Measurements from ENCODE around the gene BMP7.
"Not testable (repeated sequence)": the region's sequence is repeated elsewhere in the genome, so short reads cannot be mapped to it uniquely, and the experiment has no call there.

BMP7 gene

GRCh38 chr20:57249073-57249472 lies 17.4 kb downstream of the BMP7 start:
- no peak for DNase-seq (ENCODE audit: low spot score)

- DNase-seq (ENCODE audit: low spot score): no peak
Measured at GRCh38 chr20:57248132-57248797, 18.2 kb downstream of the BMP7 start.

- DNase-seq (ENCODE audit: low spot score): no peak
Measured at GRCh38 chr20:57247292-57247965, 19.0 kb downstream of the BMP7 start.

GRCh38 chr20:57245997-57246396 lies 20.4 kb downstream of the BMP7 start:
- DNase-seq (ENCODE audit: low spot score): no peak

DNA sequence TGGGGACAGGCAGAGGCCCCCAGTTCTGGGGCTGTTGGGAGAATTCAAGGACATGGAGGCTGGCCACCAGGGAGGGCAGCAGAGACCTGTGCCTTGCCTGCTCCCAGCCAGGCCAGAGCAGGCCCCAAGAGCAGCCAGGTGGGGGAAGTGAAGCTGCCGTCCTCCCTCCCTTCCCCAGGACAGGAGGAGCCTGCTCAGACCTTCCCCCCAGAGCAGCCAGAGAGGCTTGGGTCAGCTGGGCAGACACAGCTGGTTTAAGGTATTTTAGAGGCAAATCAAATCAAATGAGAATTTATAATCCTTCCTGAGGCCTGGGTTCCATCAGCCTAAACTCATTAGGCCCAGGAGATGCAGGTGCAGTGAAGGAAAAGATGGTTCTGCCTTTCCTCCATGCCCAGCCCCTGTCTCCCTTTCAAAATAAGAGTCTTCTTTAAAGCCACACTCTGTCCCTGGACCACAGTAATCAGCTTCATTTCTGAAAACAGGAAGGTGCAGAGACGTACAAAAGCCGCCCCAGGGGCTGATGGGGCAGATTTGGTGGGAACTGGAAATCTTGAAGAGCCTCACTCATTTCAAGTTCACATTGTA lies 21.7 kb downstream of the BMP7 start:
- no peak for DNase-seq (ENCODE audit: low spot score)

DNA sequence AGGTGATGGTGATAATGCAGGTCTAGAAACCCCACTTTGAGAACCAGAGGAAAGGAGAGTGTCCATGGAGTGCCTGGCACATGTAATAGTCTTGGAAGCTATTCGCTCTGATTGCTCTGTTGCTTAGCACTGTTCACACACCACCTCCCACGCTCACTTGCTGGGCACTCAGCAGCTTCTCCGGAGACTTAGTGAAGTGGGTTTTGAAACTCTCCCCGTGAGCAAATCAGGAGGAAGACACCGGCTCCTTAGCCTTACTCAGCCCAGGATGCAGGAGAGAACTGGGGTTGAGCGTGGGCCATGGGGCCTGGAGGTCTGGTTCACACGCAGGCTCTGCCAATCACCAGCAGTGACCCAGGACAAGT lies 22.2 kb downstream of the BMP7 start:
- no peak for DNase-seq (ENCODE audit: low spot score)

GRCh38 chr20:57243480-57244220 lies 22.8 kb downstream of the BMP7 start:
- no peak for DNase-seq (ENCODE audit: low spot score)

- no peak for DNase-seq (ENCODE audit: low spot score)
Measured at GRCh38 chr20:57242414-57242813, 24.0 kb downstream of the BMP7 start.

DNA sequence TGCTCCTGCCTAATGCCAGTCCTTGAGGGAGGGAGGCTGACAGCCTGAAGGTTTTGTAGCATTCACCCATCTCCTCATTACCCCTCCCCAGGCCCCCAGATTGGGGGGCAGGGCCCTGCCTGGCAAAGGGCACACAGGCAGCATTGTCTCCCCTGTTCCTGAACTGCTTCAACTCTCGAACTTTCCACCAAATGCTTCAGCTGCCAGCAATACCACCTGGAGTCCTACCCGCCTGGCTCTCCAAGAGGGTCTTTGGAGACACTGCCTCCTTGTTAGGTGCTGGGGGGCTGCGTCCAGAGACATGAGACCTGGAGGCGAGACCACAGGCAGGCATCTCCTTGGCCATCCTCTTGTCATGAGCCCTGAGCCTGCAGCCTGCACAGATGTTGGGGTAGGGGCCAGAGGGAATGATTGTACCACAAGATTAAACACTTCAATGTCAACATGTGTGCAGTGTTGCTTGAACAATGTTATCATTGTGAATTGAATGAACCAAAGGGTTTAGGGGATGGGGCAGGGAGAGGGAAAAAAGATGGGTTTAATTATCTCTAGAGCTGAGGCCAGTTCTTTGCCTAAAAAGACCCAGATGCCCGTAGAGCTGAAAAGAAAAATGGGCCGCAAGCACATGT lies 25.0 kb downstream of the BMP7 start:
- DNase-seq (ENCODE audit: low spot score): no peak

- DNase-seq (ENCODE audit: low spot score): no peak
Measured at GRCh38 chr20:57240581-57241362, 25.7 kb downstream of the BMP7 start.

GRCh38 chr20:57239725-57240124 lies 26.7 kb downstream of the BMP7 start:
- DNase-seq (ENCODE audit: low spot score): not testable (repeated sequence)

DNA sequence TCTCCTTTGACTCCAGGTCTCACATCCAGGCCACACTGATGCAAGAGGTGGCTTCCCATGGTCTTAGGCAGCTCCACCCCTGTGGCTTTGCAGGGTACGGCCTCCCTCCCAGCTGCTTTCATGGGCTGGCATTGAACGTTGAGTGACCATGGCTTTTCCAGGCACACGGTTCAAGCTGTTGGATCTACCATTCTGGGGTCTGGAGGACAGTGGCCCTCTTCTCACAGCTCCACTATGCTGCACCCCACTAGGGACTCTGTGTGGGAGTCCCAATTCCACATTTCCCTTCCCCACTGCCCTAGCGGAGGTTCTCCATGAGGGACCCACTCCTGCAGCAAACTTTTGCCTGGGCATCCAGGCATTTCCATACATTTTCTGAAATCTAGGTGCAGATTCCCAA lies 27.1 kb downstream of the BMP7 start:
- DNase-seq (ENCODE audit: low spot score): not testable (repeated sequence)

DNA sequence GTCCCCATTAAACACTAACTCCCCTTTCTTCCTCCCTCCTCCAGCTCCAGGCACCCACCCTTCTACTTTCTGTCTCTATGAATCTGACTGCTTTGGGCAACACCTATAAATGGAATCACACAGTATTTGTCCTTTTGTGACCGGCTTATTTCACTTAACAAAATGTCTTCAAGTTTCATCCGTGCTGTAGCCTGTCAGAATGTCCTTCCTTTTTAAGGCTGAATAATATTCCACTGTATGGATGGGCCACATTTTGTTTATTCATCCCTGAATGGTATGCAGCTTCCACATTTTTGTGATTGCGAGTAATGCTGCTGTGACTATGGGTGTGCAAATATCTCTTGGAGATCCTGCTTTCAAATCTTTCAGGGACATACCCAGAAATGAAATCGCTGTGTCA lies 28.4 kb downstream of the BMP7 start:
- DNase-seq (ENCODE audit: low spot score): no peak

GRCh38 chr20:57237585-57237953 lies 28.9 kb downstream of the BMP7 start:
- no peak for DNase-seq (ENCODE audit: low spot score)

GRCh38 chr20:57236813-57237584 lies 29.4 kb downstream of the BMP7 start:
- DNase-seq (ENCODE audit: low spot score): peak; percentile 33

DNA sequence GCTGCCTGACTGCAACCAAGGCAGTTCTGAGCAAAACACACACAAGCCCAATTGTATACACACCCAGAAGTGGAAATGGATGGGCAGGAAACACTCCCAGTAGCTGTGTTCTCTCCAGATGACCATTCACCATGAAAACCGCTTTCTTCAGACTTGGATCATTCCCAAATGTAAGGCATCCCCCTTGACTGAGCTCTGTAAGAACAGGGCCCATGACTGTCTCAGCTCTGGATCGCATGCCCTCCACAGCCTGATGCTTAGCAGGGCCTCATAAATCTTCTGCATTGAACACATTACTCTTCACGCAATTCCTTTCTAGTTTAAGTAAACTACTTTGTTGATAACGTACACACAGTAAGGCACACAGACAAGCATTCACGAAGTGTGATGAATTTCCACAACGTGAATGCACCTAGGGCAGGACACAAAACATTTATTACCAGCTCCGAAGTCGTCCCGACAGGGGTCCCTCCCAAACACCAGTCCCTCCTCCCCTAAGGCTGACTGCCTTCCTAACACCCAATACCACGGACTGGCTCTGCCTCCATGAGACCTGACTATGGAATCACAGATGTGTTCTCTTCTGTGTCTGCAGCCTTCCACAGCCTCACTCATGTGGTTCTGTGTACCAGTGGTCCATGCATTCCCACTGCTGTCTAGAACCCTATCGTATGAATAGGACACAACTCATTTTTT lies 31.7 kb downstream of the BMP7 start:
- DNase-seq (ENCODE audit: low spot score): no peak

GRCh38 chr20:57231951-57232428 lies 34.5 kb downstream of the BMP7 start:
- DNase-seq (ENCODE audit: low spot score): no peak

GRCh38 chr20:57231161-57231560 lies 35.3 kb downstream of the BMP7 start:
- DNase-seq (ENCODE audit: low spot score): no peak

GRCh38 chr20:57230247-57230646 lies 36.2 kb downstream of the BMP7 start:
- DNase-seq (ENCODE audit: low spot score): no peak

DNA sequence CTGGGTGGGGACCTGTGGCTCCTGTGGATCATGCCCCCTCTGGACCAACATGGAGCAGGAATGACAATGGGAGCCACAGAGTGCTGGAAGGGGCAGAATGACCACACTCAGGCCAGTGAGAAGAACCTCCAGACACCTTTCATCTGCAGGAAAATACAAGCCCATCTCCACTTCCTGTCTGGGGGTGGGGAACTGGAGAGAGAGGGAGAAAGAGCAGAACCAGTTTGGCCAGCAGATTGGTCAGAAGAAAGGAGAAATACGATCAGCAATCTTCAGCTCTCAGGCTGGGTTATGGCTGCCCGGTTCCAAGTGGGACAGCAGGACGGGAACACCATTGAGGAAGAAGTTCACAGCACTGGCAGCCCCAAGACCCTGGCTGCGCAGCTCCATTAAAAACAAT lies 37.0 kb downstream of the BMP7 start:
- DNase-seq (ENCODE audit: low spot score): no peak

Data from AG20443 (cell line).